GM20000 (cell line): ENCODE data around the gene CRYZ.
"Not testable (repeated sequence)": the region's sequence is repeated elsewhere in the genome, so short reads cannot be mapped to it uniquely, and the experiment has no call there.

ENCODE experiments used
- DNase-seq: peaks from one replicate; pipeline ENCODE4 v3.0.0; 2012; ENCODE audit warnings: low spot score
- CTCF ChIP-seq: IDR thresholded peaks from 2 replicates; pipeline ENCODE4 v1.5.1; 2012; ENCODE audit warnings: mild to moderate bottlenecking, control low read depth; ENCODE audit errors: extremely low read depth, missing control alignments

CRYZ gene

GRCh38 chr1:74677926-74678325, 54.9 kb downstream of the CRYZ start:
- no peak for TF ChIP-seq CTCF

GRCh38 chr1:74674278-74675048, 58.4 kb downstream of the CRYZ start:
- no peak for TF ChIP-seq CTCF

More at GRCh38 chr1:74677926-74678325, 54.9 kb downstream of the CRYZ start:
- DNase-seq, result no peak

GRCh38 chr1:74673351-74674111, 59.3 kb downstream of the CRYZ start, which contains the start of gene ERICH3:
ERICH3 (minus strand) TSS chr1:74673792; CDS start chr1:74673519, 273 bp downstream.
- no peak for TF ChIP-seq CTCF
- DNase-seq, result peak; percentile 39

More at GRCh38 chr1:74674278-74675048, 58.4 kb downstream of the CRYZ start:
- no peak for DNase-seq

GRCh38 chr1:74670866-74671265, 62.0 kb downstream of the CRYZ start:
- DNase-seq, result not testable (repeated sequence)
